SK-N-SH treated with all-trans-retinoic acid at 6 μM for 48 hours (cell line): ENCODE measurements around the gene USB1.
"Not testable (repeated sequence)": the region's sequence is repeated elsewhere in the genome, so short reads cannot be mapped to it uniquely, and the experiment has no call there.

Source experiments
- ATAC-seq: fragments of 200-7000 bp; cut with Tn5 transposase; 3 replicates; pipeline ENCODE4 v1.9.1; 2020; ENCODE audit warnings: mild to moderate bottlenecking, moderate library complexity
- ARNTL ChIP-seq: fragments of 450-650 bp; formaldehyde crosslinking; IDR thresholded peaks from 2 replicates; pipeline ENCODE4 v1.5.0; 2020; ENCODE audit warnings: low read depth, mild to moderate bottlenecking, moderate library complexity, borderline replicate concordance
- BACH2 ChIP-seq: fragments of 250-450 bp; sonication (Bioruptor Pico); IDR thresholded peaks from 2 replicates; pipeline ENCODE4 v1.9.0; 2021; ENCODE audit warnings: mild to moderate bottlenecking, borderline replicate concordance
- CREB5 ChIP-seq: fragments of 250-450 bp; sonication (Bioruptor Pico); IDR thresholded peaks from 2 replicates; pipeline ENCODE4 v1.5.1; 2020; ENCODE audit warnings: low read depth, mild to moderate bottlenecking, moderate library complexity
- CSRNP3 ChIP-seq: fragments of 250-450 bp; sonication (Bioruptor Pico); IDR thresholded peaks from 2 replicates; pipeline ENCODE4 v1.5.1; 2021; ENCODE audit warnings: mild to moderate bottlenecking, moderate library complexity
- ESRRG ChIP-seq: fragments of 250-450 bp; sonication (Bioruptor Pico); IDR thresholded peaks from 2 replicates; pipeline ENCODE4 v1.6.1; 2021; ENCODE audit warnings: mild to moderate bottlenecking
- GLIS3 ChIP-seq: fragments of 250-450 bp; sonication (Bioruptor Pico); IDR thresholded peaks from 2 replicates; pipeline ENCODE4 v1.5.0; 2020; ENCODE audit warnings: mild to moderate bottlenecking, moderate library complexity
- ISL1 ChIP-seq: fragments of 250-450 bp; sonication (Bioruptor Pico); IDR thresholded peaks from 2 replicates; pipeline ENCODE4 v2.1.2; 2022; ENCODE audit warnings: mild to moderate bottlenecking, moderate library complexity
- OSR1 ChIP-seq: fragments of 250-450 bp; sonication (Bioruptor Pico); IDR thresholded peaks from 2 replicates; pipeline ENCODE4 v1.8.0; 2022; ENCODE audit warnings: moderate library complexity, mild to moderate bottlenecking, inconsistent platforms
- PATZ1 ChIP-seq: fragments of 250-450 bp; sonication (Bioruptor Pico); IDR thresholded peaks from 2 replicates; pipeline ENCODE4 v1.8.0; 2020; ENCODE audit warnings: mild to moderate bottlenecking, moderate library complexity, borderline replicate concordance
- POU6F1 ChIP-seq: fragments of 250-450 bp; sonication (Bioruptor Pico); IDR thresholded peaks from 2 replicates; pipeline ENCODE4 v1.8.0; 2021; ENCODE audit warnings: low read depth, mild to moderate bottlenecking, moderate library complexity, borderline replicate concordance
- PPARA ChIP-seq: fragments of 250-450 bp; sonication (Bioruptor Pico); IDR thresholded peaks from 2 replicates; pipeline ENCODE4 v1.5.0; 2020; ENCODE audit warnings: mild to moderate bottlenecking, borderline replicate concordance
- RARB ChIP-seq: fragments of 250-450 bp; sonication (Bioruptor Pico); IDR thresholded peaks from 2 replicates; pipeline ENCODE4 v1.8.0; 2021; ENCODE audit warnings: mild to moderate bottlenecking, moderate library complexity
- SNAI2 ChIP-seq: fragments of 250-450 bp; sonication (Bioruptor Pico); IDR thresholded peaks from 2 replicates; pipeline ENCODE4 v1.5.0; 2020; ENCODE audit warnings: mild to moderate bottlenecking, moderate library complexity
- TCF4 ChIP-seq: fragments of 250-450 bp; sonication (Bioruptor Pico); IDR thresholded peaks from 2 replicates; pipeline ENCODE4 v1.8.0; 2021; ENCODE audit warnings: mild to moderate bottlenecking, moderate library complexity, borderline replicate concordance
- TOX ChIP-seq: fragments of 250-450 bp; sonication (Bioruptor Pico); IDR thresholded peaks from 2 replicates; pipeline ENCODE4 v1.8.0; 2021; ENCODE audit warnings: mild to moderate bottlenecking, moderate library complexity, borderline replicate concordance
- TSHZ2 ChIP-seq: fragments of 250-450 bp; sonication (Bioruptor Pico); IDR thresholded peaks from 2 replicates; pipeline ENCODE4 v1.5.0; 2020; ENCODE audit warnings: mild to moderate bottlenecking, moderate library complexity
- ZC3H10 ChIP-seq: fragments of 250-450 bp; sonication (Bioruptor Pico); IDR thresholded peaks from 2 replicates; pipeline ENCODE4 v1.5.1; 2021; ENCODE audit warnings: mild to moderate bottlenecking, moderate library complexity
- ZFP3 ChIP-seq: fragments of 250-450 bp; sonication (Bioruptor Pico); IDR thresholded peaks from 2 replicates; pipeline ENCODE4 v1.5.0; 2020; ENCODE audit warnings: mild to moderate bottlenecking, moderate library complexity
- ZNF565 ChIP-seq: fragments of 450-650 bp; formaldehyde crosslinking; conservative IDR thresholded peaks from 2 replicates; pipeline ENCODE4 v1.5.0; 2020; ENCODE audit warnings: low read depth, mild to moderate bottlenecking, moderate library complexity
- ZNF70 ChIP-seq: fragments of 450-650 bp; formaldehyde crosslinking; IDR thresholded peaks from 2 replicates; pipeline ENCODE4 v1.5.0; 2020; ENCODE audit warnings: mild to moderate bottlenecking, moderate library complexity
- ZNF8 ChIP-seq: fragments of 450-650 bp; formaldehyde crosslinking; IDR thresholded peaks from 2 replicates; pipeline ENCODE4 v1.5.0; 2020; ENCODE audit warnings: mild to moderate bottlenecking, moderate library complexity

USB1 gene

GRCh38 chr16:57976331-57976796 lies 24.8 kb upstream of the USB1 start:
- peak; percentile 80 for ATAC-seq
- TF ChIP-seq BACH2 (CRISPR knock-in tag) (no peak), PATZ1 (CRISPR knock-in tag) (no peak), ZNF565 (CRISPR knock-in tag) (no peak), ISL1 (CRISPR knock-in tag) (no peak), TSHZ2 (no peak), ZNF70 (CRISPR knock-in tag) (no peak), POU6F1 (CRISPR knock-in tag) (no peak), PPARA (no peak), ARNTL (no peak), OSR1 (CRISPR knock-in tag) (no peak), RARB (CRISPR knock-in tag) (no peak), GLIS3 (CRISPR knock-in tag) (no peak), SNAI2 (CRISPR knock-in tag) (no peak), TOX (CRISPR knock-in tag) (no peak)

- peak; percentile 73 for ATAC-seq
- TF ChIP-seq TOX (CRISPR knock-in tag) (no peak), TSHZ2 (no peak), ZC3H10 (no peak), PPARA (no peak), POU6F1 (CRISPR knock-in tag) (no peak), ZNF8 (no peak), TCF4 (CRISPR knock-in tag) (no peak), CREB5 (CRISPR knock-in tag) (no peak), ESRRG (no peak), ZNF565 (CRISPR knock-in tag) (no peak), CSRNP3 (CRISPR knock-in tag) (no peak), OSR1 (CRISPR knock-in tag) (no peak), ISL1 (CRISPR knock-in tag) (no peak), PATZ1 (CRISPR knock-in tag) (no peak), ZFP3 (CRISPR knock-in tag) (no peak), ARNTL (no peak), ZNF70 (CRISPR knock-in tag) (no peak), SNAI2 (CRISPR knock-in tag) (no peak), BACH2 (CRISPR knock-in tag) (no peak)
- TF ChIP-seq, all 23 proteins: peak for 0
Observed at GRCh38 chr16:57977418-57978069, 23.7 kb upstream of the USB1 start.

GRCh38 chr16:57978070-57978465 lies 23.1 kb upstream of the USB1 start:
- not testable (repeated sequence) for ATAC-seq
